ENCODE results near the gene NDUFA11. TPM values are rescaled to one million over a fixed set of nuclear protein-coding genes. Genes with fewer than 3 reads are reported as not detected.

NDUFA11 gene
- total RNA-seq, 1 donor from 2014 or later: 203 TPM

- Histone ChIP-seq H3K36me3 (ENCODE audit: control insufficient read depth, insufficient read depth, low read length) (peaks cover 1% of the 10 kb centered on the region), H3K27me3 (ENCODE audit: control insufficient read depth, insufficient read depth, low read length) (no peaks in the 10 kb centered on the region), H3K4me3 (ENCODE audit: low read depth, low read length) (no peak overlapping the region)
- no peak for TF ChIP-seq CTCF (IDR thresholded peaks at IDR 0.05; ENCODE audit: insufficient read depth, low read length, poor library complexity, severe bottlenecking)
- DNase-seq (ENCODE audit: low read depth): no peak
Measured at GRCh38 chr19:5925830-5926427, 22.3 kb upstream of the NDUFA11 start.

DNA sequence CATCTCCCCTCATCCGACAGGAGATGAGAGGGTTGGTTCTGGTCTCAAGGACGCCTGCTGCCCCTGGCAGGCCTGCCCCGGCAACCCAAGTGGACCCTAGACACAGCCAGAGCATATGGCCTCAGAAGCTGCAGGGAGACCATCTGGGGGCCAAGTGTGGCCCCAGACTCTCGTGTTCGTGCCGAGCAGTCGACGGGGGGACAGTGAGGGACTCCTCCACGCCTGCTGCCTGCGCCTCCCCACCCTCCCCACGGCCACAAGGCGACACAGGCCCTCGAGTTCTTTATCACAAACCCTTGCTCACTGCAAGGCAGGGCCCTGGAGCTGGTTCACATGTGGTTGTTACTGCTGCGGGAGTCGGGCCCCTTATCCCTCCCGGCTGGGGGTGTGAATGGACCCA is 19.8 kb upstream of the NDUFA11 start:
- TF ChIP-seq CTCF (IDR thresholded peaks at IDR 0.05; ENCODE audit: insufficient read depth, low read length, poor library complexity, severe bottlenecking): no peak
- no peak for DNase-seq (ENCODE audit: low read depth)
- Histone ChIP-seq H3K4me3 (ENCODE audit: low read depth, low read length) (no peak overlapping the region), H3K27me3 (ENCODE audit: control insufficient read depth, insufficient read depth, low read length) (no peaks in the 10 kb centered on the region), H3K36me3 (ENCODE audit: control insufficient read depth, insufficient read depth, low read length) (peaks cover 1% of the 10 kb centered on the region)

- DNase-seq (ENCODE audit: low read depth): no peak
- Histone ChIP-seq H3K27me3 (ENCODE audit: control insufficient read depth, insufficient read depth, low read length) (no peaks in the 10 kb centered on the region), H3K36me3 (ENCODE audit: control insufficient read depth, insufficient read depth, low read length) (no peaks in the 10 kb centered on the region), H3K4me3 (ENCODE audit: low read depth, low read length) (no peak overlapping the region)
- no peak for TF ChIP-seq CTCF (IDR thresholded peaks at IDR 0.05; ENCODE audit: insufficient read depth, low read length, poor library complexity, severe bottlenecking)
Measured at GRCh38 chr19:5922161-5922545, 18.6 kb upstream of the NDUFA11 start.

DNA sequence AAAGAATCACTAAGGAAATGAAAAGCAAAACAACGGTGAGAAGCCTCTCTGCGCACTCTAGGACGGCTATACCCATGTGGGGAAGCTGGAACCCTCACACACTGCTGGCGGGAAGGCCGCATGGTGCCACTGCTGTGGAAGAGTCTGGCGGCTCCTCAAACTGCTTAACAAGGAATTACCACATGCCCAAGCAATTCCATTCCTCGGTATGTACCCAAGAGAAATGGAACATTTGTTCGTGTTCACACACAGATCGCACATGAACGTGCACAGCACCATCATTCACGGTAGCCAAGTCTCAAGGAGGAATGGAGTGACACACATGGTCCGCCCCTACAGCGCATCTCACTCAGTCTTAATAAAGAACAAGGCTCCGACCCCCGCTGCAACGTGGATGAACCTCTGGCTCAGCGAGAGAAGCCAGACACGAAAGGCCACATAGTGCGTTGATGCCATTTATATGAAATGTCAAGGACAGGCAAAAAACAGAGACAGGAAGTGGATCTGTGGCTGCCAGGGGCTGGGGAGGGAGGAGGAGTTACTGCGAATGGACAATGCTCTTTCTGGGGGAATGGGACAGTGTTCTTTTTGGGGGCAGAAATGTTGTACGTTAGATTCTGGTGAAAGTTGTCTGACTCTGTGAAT is 18.0 kb upstream of the NDUFA11 start:
- Histone ChIP-seq H3K36me3 (ENCODE audit: control insufficient read depth, insufficient read depth, low read length) (no peaks in the 10 kb centered on the region), H3K4me3 (ENCODE audit: low read depth, low read length) (no peak overlapping the region), H3K27me3 (ENCODE audit: control insufficient read depth, insufficient read depth, low read length) (no peaks in the 10 kb centered on the region)
- TF ChIP-seq CTCF (IDR thresholded peaks at IDR 0.05; ENCODE audit: insufficient read depth, low read length, poor library complexity, severe bottlenecking): no peak
- no peak for DNase-seq (ENCODE audit: low read depth)

GRCh38 chr19:5918463-5919079 is 15.0 kb upstream of the NDUFA11 start:
- Histone ChIP-seq H3K4me3 (ENCODE audit: low read depth, low read length) (no peak overlapping the region), H3K36me3 (ENCODE audit: control insufficient read depth, insufficient read depth, low read length) (peaks cover 1% of the 10 kb centered on the region), H3K27me3 (ENCODE audit: control insufficient read depth, insufficient read depth, low read length) (no peaks in the 10 kb centered on the region)
- no peak for DNase-seq (ENCODE audit: low read depth)
- no peak for TF ChIP-seq CTCF (IDR thresholded peaks at IDR 0.05; ENCODE audit: insufficient read depth, low read length, poor library complexity, severe bottlenecking)

Data from kidney epithelial cell (primary cell).